BJ (cell line): ENCODE results near the gene OPCML. TPM values are rescaled to one million over a fixed set of nuclear protein-coding genes. Genes with fewer than 3 reads are reported as not detected.

Experiments used
- CTCF ChIA-PET: fragments of 350-600 bp; formaldehyde crosslinking; extraction: SDS; loops from one replicate; lab custom pipeline; 2021; ENCODE audit warnings: antibody characterized with exemption, inconsistent platforms; lab: Yijun Ruan, JAX
- POLR2A ChIA-PET: fragments of 300-600 bp; sonication (Branson Sonifier 250); formaldehyde crosslinking; extraction: SDS; loops from one replicate; lab custom pipeline; 2021; ENCODE audit warnings: antibody characterized with exemption; lab: Charles Lee
- DNase-seq: peaks from one replicate; pipeline ENCODE4 v3.0.0-alpha.2; 2011; ENCODE audit warnings: low read depth
- H3K27me3 ChIP-seq: 2 replicates; pipeline ENCODE4 v1.6.0; 2011; ENCODE audit warnings: low read length; ENCODE audit not compliant: control insufficient read depth, insufficient read depth
- H3K36me3 ChIP-seq: 2 replicates; pipeline ENCODE4 v1.5.1; 2011; ENCODE audit warnings: low read length; ENCODE audit not compliant: control insufficient read depth, insufficient read depth
- H3K4me3 ChIP-seq: 2 replicates; pipeline ENCODE4 v1.5.1; 2011; ENCODE audit warnings: low read depth, mild to moderate bottlenecking, control low read depth, low read length
- polyA plus RNA-seq: library from polyadenylated mRNA; depleted of rRNA; stranded (reverse); fragments of >200 nt; gene quantifications from 2 replicates; pipeline ENCODE4 v1.2.3, GENCODE V29; 2011
- TF ChIP-seq, protein P1 (sequence below): IDR thresholded peaks from 2 replicates; pipeline ENCODE4 v1.5.1; 2011; ENCODE audit warnings: low read depth, mild to moderate bottlenecking, control low read depth, inconsistent platforms, low read length, moderate library complexity; ENCODE audit not compliant: insufficient read depth

OPCML gene
- polyA plus RNA-seq, 1 experiment, result 2.0 TPM

DNA sequence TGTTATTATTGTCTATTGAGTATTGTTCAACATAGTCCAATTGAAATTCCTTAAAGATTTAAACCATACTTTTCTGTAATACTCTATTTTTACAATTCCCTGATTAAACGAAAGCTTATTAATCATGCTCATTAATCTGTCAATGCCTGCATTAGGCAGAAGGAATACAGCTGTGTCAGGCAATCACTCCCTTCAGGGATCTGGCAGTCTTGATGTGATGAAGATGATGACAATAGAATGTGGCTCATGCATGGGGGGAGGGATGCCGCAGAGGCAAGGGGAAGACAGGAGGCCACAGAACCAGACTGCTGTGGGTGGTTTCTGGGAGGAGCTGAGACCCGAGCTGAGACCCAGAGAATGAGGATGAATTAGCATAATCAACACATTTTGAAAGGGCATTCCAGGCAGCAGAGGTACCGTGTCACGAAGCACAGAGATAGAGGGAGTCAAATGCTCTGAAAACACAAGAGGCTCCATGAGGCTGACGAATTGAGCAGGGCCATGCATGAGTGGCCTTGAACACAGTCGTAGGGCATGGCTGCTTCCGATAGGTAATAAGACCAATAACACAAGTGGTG, 1075.5 kb downstream of the OPCML start:
- Histone ChIP-seq H3K4me3 (no peak overlapping the region), H3K36me3 (no peaks in the 10 kb centered on the region), H3K27me3 (peaks cover 6% of the 10 kb centered on the region)
- DNase-seq, result no peak
- CTCF ChIA-PET, result interaction anchor here (0.6 kb wide), 1 partner anchor 484 kb away, joined by 3 read pairs; no protein-coding TSS in a partner anchor
- POLR2A ChIA-PET, result no interaction called here
- TF ChIP-seq, protein P1, sequence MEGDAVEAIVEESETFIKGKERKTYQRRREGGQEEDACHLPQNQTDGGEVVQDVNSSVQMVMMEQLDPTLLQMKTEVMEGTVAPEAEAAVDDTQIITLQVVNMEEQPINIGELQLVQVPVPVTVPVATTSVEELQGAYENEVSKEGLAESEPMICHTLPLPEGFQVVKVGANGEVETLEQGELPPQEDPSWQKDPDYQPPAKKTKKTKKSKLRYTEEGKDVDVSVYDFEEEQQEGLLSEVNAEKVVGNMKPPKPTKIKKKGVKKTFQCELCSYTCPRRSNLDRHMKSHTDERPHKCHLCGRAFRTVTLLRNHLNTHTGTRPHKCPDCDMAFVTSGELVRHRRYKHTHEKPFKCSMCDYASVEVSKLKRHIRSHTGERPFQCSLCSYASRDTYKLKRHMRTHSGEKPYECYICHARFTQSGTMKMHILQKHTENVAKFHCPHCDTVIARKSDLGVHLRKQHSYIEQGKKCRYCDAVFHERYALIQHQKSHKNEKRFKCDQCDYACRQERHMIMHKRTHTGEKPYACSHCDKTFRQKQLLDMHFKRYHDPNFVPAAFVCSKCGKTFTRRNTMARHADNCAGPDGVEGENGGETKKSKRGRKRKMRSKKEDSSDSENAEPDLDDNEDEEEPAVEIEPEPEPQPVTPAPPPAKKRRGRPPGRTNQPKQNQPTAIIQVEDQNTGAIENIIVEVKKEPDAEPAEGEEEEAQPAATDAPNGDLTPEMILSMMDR, result no peak

DNA sequence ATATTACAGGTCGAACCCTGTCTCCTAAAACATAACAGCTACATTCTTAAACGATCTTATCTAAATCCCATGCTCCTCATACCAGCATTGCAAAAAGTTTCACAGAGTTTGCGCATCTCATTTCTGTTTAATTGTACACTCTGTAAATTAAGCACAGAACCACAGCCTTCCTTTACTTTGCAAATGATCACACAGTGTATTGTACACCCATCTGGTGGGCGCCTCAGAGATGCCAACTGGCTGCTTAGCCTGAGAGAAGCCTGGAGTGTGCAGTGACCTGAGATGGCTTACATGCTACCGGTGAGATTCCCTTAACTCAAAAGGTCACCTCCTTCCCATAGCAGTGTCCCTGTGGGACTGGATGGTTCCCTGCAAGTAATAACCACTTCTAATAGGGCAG, 1077.3 kb downstream of the OPCML start:
- ChIA-PET POLR2A (no interaction called here), CTCF (no interaction called here)
- TF ChIP-seq, protein P1, result no peak
- H3K27me3 ChIP-seq, result peaks cover 6% of the 10 kb centered on the region
- no peak for DNase-seq
- H3K36me3 ChIP-seq, result no peaks in the 10 kb centered on the region
- no peak overlapping the region for H3K4me3 ChIP-seq

DNA sequence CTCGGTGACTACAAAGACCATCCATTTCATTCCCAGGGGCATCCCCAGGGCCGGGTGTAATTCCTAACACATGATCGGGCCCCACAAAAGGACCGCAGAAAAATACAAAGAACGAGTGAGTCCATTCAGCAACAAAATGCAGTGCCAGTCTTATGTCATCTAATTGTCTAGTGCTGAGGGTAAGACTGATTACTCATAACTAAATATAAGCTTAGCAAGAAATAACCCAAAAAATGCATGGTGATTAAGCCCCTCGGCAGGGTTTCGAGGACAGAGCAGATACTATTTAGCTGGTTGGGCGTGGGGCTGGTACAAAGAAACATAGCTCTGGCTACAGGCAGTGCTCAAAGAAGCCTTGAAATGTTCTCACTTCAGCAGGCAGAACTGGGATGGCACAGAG, 1078.9 kb downstream of the OPCML start:
- CTCF ChIA-PET, result interaction anchor here (1.5 kb wide), 1 partner anchor 13 kb away, joined by 4 read pairs; no protein-coding TSS in a partner anchor
- TF ChIP-seq, protein P1, result no peak
- no peak overlapping the region for H3K4me3 ChIP-seq
- POLR2A ChIA-PET, result no interaction called here
- no peak for DNase-seq
- no peaks in the 10 kb centered on the region for H3K36me3 ChIP-seq
- H3K27me3 ChIP-seq, result peaks cover 6% of the 10 kb centered on the region

DNA sequence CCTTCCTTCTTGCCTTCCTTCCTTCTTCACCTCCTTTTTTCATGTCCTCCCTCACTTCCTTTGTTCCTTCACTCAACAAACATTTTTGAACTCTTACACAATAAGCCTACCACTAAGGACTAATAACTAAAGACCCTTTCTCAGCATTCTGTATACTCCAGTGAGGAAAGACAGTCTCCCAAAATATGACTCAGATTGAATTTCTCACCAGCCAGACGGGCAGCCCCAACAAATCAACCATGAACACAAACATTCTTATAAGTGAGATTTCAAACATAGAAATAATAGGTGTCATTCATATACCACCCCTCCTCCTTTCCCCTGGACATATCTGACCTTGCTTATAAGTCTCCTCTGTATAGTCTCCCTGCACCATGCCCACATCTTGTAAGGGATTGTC, 1079.7 kb downstream of the OPCML start:
- Histone ChIP-seq H3K4me3 (no peak overlapping the region), H3K27me3 (peaks cover 4% of the 10 kb centered on the region), H3K36me3 (no peaks in the 10 kb centered on the region)
- CTCF ChIA-PET, result no interaction called here
- POLR2A ChIA-PET, result no interaction called here
- DNase-seq, result no peak
- TF ChIP-seq, protein P1, result no peak

DNA sequence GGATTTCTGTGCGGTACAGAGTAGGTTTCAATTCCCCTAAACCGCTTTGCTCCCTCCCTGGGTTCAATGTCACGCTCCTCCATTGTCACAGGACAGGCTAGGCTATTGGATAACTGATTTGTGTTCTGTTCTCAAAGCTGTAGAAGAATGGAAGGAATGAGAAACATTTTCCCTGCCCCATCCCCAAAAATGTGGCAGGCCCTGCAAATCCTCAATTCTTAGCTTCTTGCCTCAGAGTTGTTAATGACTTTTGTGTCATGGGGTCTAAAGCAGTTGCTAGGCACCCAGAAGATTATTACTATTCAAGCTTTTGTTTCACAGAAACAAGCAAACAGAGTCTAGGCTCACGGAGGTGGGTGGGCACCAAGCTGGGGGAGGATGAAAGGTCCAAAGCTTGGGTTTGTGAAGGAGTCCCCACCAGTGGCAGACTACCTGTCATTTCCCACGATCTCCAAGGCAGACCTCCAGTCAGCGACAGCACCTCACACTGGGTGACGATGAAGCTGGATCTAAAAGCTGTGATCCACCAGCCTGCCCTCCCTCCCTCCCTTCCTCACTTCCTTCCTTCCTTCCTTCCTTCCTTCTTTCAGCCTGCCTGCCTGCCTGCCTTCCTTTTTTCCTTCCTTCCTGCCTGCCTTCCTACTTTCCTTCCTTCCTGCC, 1080.2 kb downstream of the OPCML start:
- DNase-seq, result no peak
- H3K27me3 ChIP-seq, result peaks cover 3% of the 10 kb centered on the region
- TF ChIP-seq, protein P1, result no peak
- POLR2A ChIA-PET, result no interaction called here
- H3K36me3 ChIP-seq, result no peaks in the 10 kb centered on the region
- no peak overlapping the region for H3K4me3 ChIP-seq
- CTCF ChIA-PET, result no interaction called here
